Astrocyte of the spinal cord (primary cell): ENCODE measurements around the gene ZNRF3.
A peak's percentile ranks its signal among the peaks of the same experiment; 100 is the strongest.
"Not testable (repeated sequence)": the region's sequence is repeated elsewhere in the genome, so short reads cannot be mapped to it uniquely, and the experiment has no call there.

Experiments
- DNase-seq: peaks from one replicate; pipeline ENCODE4 v3.0.0; 2011; ENCODE audit warnings: low read depth, low spot score
- H3K4me3 ChIP-seq: 2 replicates; pipeline ENCODE4 v1.5.1; 2011; ENCODE audit warnings: low read depth, mild to moderate bottlenecking, low read length, moderate library complexity
- CTCF ChIP-seq: IDR thresholded peaks from 2 replicates; pipeline ENCODE4 v1.5.1; 2012; ENCODE audit warnings: low read depth, mild to moderate bottlenecking, low read length, inconsistent platforms
- in situ Hi-C: cut with HindIII; loops from 2 replicates; pipeline ENCODE4 v1.10.0; 2017; ENCODE audit warnings: low sequenced_read_pairs

ZNRF3 gene

GRCh38 chr22:28882878-28883656 is at the start of gene ZNRF3:
ZNRF3 (plus strand) TSS chr22:28883572; CDS start chr22:28883767, 195 bp downstream.
- in situ Hi-C loops, result no loop called here
- peak within 1 kb of the TSS; percentile 67 for H3K4me3 ChIP-seq
- DNase-seq, result peak; percentile 94
- no peak for TF ChIP-seq CTCF

- in situ Hi-C loops, result no loop called here
- no peak overlapping the region for H3K4me3 ChIP-seq
- no peak for TF ChIP-seq CTCF
- no peak for DNase-seq
These were observed 47.7 kb upstream of the ZNRF3 start for GRCh38 chr22:28835630-28836189.

GRCh38 chr22:28837640-28838039 is 45.7 kb upstream of the ZNRF3 start:
- no peak for TF ChIP-seq CTCF
- in situ Hi-C loops, result no loop called here
- no peak overlapping the region for H3K4me3 ChIP-seq
- no peak for DNase-seq

GRCh38 chr22:28838971-28839370 is 44.4 kb upstream of the ZNRF3 start:
- in situ Hi-C loops, result no loop called here
- no peak overlapping the region for H3K4me3 ChIP-seq
- DNase-seq, result no peak
- no peak for TF ChIP-seq CTCF

- in situ Hi-C loops, result no loop called here
- TF ChIP-seq CTCF, result no peak
- H3K4me3 ChIP-seq, result no peak overlapping the region
- DNase-seq, result no peak
These were observed 42.3 kb upstream of the ZNRF3 start for GRCh38 chr22:28841111-28841510.

GRCh38 chr22:28843633-28844032 is 39.7 kb upstream of the ZNRF3 start:
- no peak overlapping the region for H3K4me3 ChIP-seq
- DNase-seq, result no peak
- TF ChIP-seq CTCF, result no peak
- in situ Hi-C loops, result no loop called here

GRCh38 chr22:28844277-28844676 is 39.1 kb upstream of the ZNRF3 start:
- in situ Hi-C loops, DNase-seq: not testable (repeated sequence)

More at GRCh38 chr22:28844277-28844676, 39.1 kb upstream of the ZNRF3 start:
- not testable (repeated sequence) for H3K4me3 ChIP-seq
